Prostate gland (tissue), 2 donors: Measurements from ENCODE around the gene ISOC2. TPM values are rescaled to one million over a fixed set of nuclear protein-coding genes. Genes with fewer than 3 reads are reported as not detected.

Experiments
- DNase-seq: peaks from one replicate; pipeline ENCODE4 v3.0.0-alpha.2; 2019; ENCODE audit warnings: low spot score
- H3K27ac ChIP-seq, 2 donors: fragments of 200-600 bp; sonication (generic); 2 replicates each; pipeline ENCODE4 v1.5.1; 2017 to 2019
- H3K27me3 ChIP-seq: fragments of 200-600 bp; sonication (generic); replicated peaks from 2 replicates; pipeline ENCODE4 v1.5.1; 2019; ENCODE audit not compliant: insufficient read depth
- H3K36me3 ChIP-seq, 2 donors: fragments of 200-600 bp; sonication (generic); 1 replicate in 1 of 2; 2 replicates in 1 of 2; pipeline versions ENCODE4 v1.5.1 to v1.8.1; 2017 to 2019
- H3K4me1 ChIP-seq: fragments of 200-600 bp; sonication (generic); replicated peaks from 2 replicates; pipeline ENCODE4 v1.5.1; 2019
- H3K4me3 ChIP-seq, 2 donors: fragments of 200-600 bp; sonication (generic); 2 replicates each; pipeline ENCODE4 v1.5.1; 2017 to 2019
- H3K9me3 ChIP-seq: fragments of 200-600 bp; sonication (generic); 2 replicates; pipeline ENCODE4 v1.5.1; 2017
- POLR2A ChIP-seq: fragments of 450-650 bp; IDR thresholded peaks from one replicate; pipeline ENCODE4 v1.6.1; 2016; ENCODE audit warnings: antibody characterized with exemption, mild to moderate bottlenecking
- POLR2AphosphoS5 ChIP-seq: sonication (generic); formaldehyde crosslinking; IDR thresholded peaks from one replicate; pipeline ENCODE4 v1.6.1; 2017; ENCODE audit warnings: antibody characterized with exemption
- WGBS: methylation state at CpG from one replicate; pipeline ENCODE4 v1.1.5; 2018; 5-methylcytosine and 5-hydroxymethylcytosine counted together
- intact Hi-C: fragments of 100-400 bp; cut with DNase I; formaldehyde crosslinking; loops from one replicate; pipeline ENCODE4 v1.14.2; 2022
- total RNA-seq, 2 donors: library from RNA; depleted of rRNA; stranded (reverse); fragments of >200 nt; gene quantifications; one replicate each; pipeline ENCODE4 v1.1.0, GENCODE V29; 2016
- TF ChIP-seq, protein P1 (sequence below), 4 experiments: fragments of 200-600 bp in 2 of 4; fragments of 450-650 bp in 2 of 4; sonication (generic) in 2 of 4; IDR thresholded peaks; 1 replicate in 3 of 4; 2 replicates in 1 of 4; pipeline ENCODE4 v1.5.1; 2016 to 2019; ENCODE audit warnings: antibody characterized with exemption in 4 of 4, mild to moderate bottlenecking in 2 of 4, moderate library complexity in 2 of 4

The ISOC2 gene
- total RNA-seq, 2 donors from 2014 or later: 85.1 to 117 TPM

- Histone ChIP-seq H3K4me1 (no peaks in the 10 kb centered on the region), H3K27ac (no peak overlapping the region), H3K4me3 (no peak overlapping the region), H3K27me3 (no peaks in the 10 kb centered on the region), H3K36me3 (no peaks in the 10 kb centered on the region), H3K9me3 (no peaks in the 10 kb centered on the region)
- TF ChIP-seq POLR2A (no peak), POLR2AphosphoS5 (no peak)
- TF ChIP-seq, protein P1, sequence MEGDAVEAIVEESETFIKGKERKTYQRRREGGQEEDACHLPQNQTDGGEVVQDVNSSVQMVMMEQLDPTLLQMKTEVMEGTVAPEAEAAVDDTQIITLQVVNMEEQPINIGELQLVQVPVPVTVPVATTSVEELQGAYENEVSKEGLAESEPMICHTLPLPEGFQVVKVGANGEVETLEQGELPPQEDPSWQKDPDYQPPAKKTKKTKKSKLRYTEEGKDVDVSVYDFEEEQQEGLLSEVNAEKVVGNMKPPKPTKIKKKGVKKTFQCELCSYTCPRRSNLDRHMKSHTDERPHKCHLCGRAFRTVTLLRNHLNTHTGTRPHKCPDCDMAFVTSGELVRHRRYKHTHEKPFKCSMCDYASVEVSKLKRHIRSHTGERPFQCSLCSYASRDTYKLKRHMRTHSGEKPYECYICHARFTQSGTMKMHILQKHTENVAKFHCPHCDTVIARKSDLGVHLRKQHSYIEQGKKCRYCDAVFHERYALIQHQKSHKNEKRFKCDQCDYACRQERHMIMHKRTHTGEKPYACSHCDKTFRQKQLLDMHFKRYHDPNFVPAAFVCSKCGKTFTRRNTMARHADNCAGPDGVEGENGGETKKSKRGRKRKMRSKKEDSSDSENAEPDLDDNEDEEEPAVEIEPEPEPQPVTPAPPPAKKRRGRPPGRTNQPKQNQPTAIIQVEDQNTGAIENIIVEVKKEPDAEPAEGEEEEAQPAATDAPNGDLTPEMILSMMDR (IDR thresholded peaks at IDR 0.05): no peak
- DNase-seq: no peak
- WGBS: 71% methylated on average over 15 of the region's 15 CpGs
- intact Hi-C loops: no loop called here
Measured at GRCh38 chr19:55463583-55464031, 2.2 kb upstream of the ISOC2 start.

DNA sequence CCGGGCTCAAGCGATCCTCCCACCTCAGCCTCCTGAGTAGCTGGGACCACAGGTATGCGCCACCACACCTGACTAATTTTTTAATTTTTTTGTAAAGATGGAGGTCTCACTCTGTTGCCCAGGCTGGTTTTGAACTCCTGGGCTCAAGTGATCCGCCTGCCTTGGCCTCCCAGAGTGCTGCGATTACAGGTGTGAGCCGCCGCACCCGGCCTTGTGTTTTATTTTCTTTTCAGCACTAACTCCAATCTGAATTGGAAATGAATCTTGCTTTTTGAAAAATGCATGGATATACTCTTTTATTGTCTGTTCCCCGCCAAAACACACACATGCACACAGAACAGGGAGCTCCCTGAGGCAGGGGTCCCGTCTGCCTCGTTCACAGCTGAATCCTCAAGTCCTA is 1.3 kb upstream of the ISOC2 start:
- Histone ChIP-seq H3K27me3 (no peaks in the 10 kb centered on the region), H3K27ac (no peak overlapping the region), H3K4me3 (no peak overlapping the region), H3K36me3 (no peaks in the 10 kb centered on the region), H3K9me3 (no peaks in the 10 kb centered on the region), H3K4me1 (no peaks in the 10 kb centered on the region)
- WGBS: 77% methylated on average over 11 of the region's 11 CpGs
- TF ChIP-seq, protein P1 (IDR thresholded peaks at IDR 0.05): no peak
- TF ChIP-seq POLR2AphosphoS5: no peak
- no peak for TF ChIP-seq POLR2A
- no peak for DNase-seq
- intact Hi-C loops: no loop called here

DNA sequence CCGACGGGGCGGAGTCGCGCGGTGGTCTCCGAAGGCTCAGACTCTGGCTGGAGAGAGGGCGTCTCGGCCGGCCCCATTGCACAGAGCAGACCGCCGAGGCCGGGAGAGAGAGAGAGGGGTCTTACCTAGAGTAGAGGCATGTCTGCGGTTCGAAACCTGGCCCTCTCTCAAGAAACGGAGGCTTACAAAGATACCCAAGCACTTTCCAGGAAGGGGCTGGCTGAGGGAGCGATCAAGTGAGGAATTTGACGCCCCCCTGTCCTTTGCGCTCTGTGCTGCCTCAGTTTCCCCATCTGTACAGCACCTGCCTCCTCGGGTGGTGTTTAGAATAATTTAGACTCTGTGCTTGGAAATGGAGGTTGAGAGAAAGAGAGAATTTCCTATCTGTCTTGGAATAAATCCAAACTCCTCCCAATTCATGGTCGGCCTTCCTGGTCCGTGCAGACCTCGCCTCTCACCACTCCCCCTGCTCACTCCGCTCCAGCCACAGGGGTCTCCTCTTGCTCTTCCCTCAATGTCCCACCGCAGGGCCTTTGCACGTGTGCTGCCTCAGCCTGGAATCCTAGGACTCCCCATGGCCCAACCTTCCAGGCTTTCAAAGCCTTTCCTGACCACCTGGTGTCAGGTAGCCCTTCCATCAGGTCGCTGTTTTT is 658 bp upstream of the ISOC2 start:
- H3K4me3 ChIP-seq: peak overlapping the region; percentile 66 to 73
- H3K27me3 ChIP-seq: no peaks in the 10 kb centered on the region
- intact Hi-C loops: no loop called here
- peak overlapping the region; percentile 75 to 88 for H3K27ac ChIP-seq
- 13% methylated on average over 27 of the region's 27 CpGs for WGBS
- no peak for DNase-seq
- H3K36me3 ChIP-seq: no peaks in the 10 kb centered on the region
- no peaks in the 10 kb centered on the region for H3K9me3 ChIP-seq
- TF ChIP-seq POLR2AphosphoS5 (no peak), POLR2A (peak; percentile 47)
- TF ChIP-seq, protein P1 (IDR thresholded peaks at IDR 0.05): no peak
- no peaks in the 10 kb centered on the region for H3K4me1 ChIP-seq

- H3K9me3 ChIP-seq: no peaks in the 10 kb centered on the region
- no peaks in the 10 kb centered on the region for H3K4me1 ChIP-seq
- 3% methylated on average over 23 of the region's 24 CpGs for WGBS
- TF ChIP-seq POLR2AphosphoS5 (no peak), POLR2A (no peak)
- TF ChIP-seq, protein P1 (IDR thresholded peaks at IDR 0.05): no peak
- peak overlapping the region; percentile 86 to 88 for H3K27ac ChIP-seq
- H3K27me3 ChIP-seq: no peaks in the 10 kb centered on the region
- H3K36me3 ChIP-seq: no peaks in the 10 kb centered on the region
- H3K4me3 ChIP-seq: peak overlapping the region; percentile 66 to 73
- peak; percentile 68 for DNase-seq
- intact Hi-C loops: no loop called here
Measured at GRCh38 chr19:55460670-55461258, 678 bp downstream of the ISOC2 start.
